HG02759 (cell line): ENCODE results near the gene CDC26.

Source experiments
- ATAC-seq: cut with Tn5 transposase; IDR thresholded peaks from one replicate; pipeline ENCODE4 v1.9.1; 2021; ENCODE audit warnings: mild to moderate bottlenecking, moderate library complexity; ENCODE audit not compliant: unreplicated experiment

The CDC26 gene

GRCh38 chr9:113275157-113276131 lies at the start of gene CDC26, which contains the start of gene PRPF4:
Gene CDC26 (minus strand): TSS chr9:113275572. CDS start chr9:113272507, 3,065 bp downstream.
Gene PRPF4 (plus strand): TSS chr9:113275658. CDS start chr9:113275744, 86 bp downstream.
- ATAC-seq, result peak; percentile 99

GRCh38 chr9:113322671-113323070 lies 47.3 kb upstream of the CDC26 start:
- ATAC-seq, result no peak

GRCh38 chr9:113320051-113320450 lies 44.7 kb upstream of the CDC26 start:
- no peak for ATAC-seq

GRCh38 chr9:113319054-113319453 lies 43.7 kb upstream of the CDC26 start:
- no peak for ATAC-seq

GRCh38 chr9:113317777-113318176 lies 42.4 kb upstream of the CDC26 start:
- no peak for ATAC-seq

- no peak for ATAC-seq
These were observed 40.7 kb upstream of the CDC26 start for GRCh38 chr9:113316030-113316429.

- no peak for ATAC-seq
These were observed 39.9 kb upstream of the CDC26 start for GRCh38 chr9:113315231-113315630.

GRCh38 chr9:113313261-113313660 lies 37.9 kb upstream of the CDC26 start:
- no peak for ATAC-seq

- no peak for ATAC-seq
These were observed 36.6 kb upstream of the CDC26 start for GRCh38 chr9:113311961-113312360.

GRCh38 chr9:113310538-113310937 lies 35.2 kb upstream of the CDC26 start:
- no peak for ATAC-seq

- no peak for ATAC-seq
These were observed 33.9 kb upstream of the CDC26 start for GRCh38 chr9:113309204-113309813.

GRCh38 chr9:113307396-113307975 lies 32.1 kb upstream of the CDC26 start:
- no peak for ATAC-seq

GRCh38 chr9:113306566-113306965 lies 31.2 kb upstream of the CDC26 start:
- ATAC-seq, result no peak

GRCh38 chr9:113302792-113303418 lies 27.5 kb upstream of the CDC26 start, which contains the start of gene RNF183:
Gene RNF183 (minus strand): TSS chr9:113303376. CDS start chr9:113298184, 5,192 bp downstream.
- ATAC-seq, result no peak

GRCh38 chr9:113301548-113301947 lies 26.2 kb upstream of the CDC26 start:
- ATAC-seq, result no peak

GRCh38 chr9:113299800-113300292 lies 24.5 kb upstream of the CDC26 start:
- no peak for ATAC-seq

GRCh38 chr9:113298924-113299770 lies 23.8 kb upstream of the CDC26 start:
- no peak for ATAC-seq

GRCh38 chr9:113298311-113298710 lies 22.9 kb upstream of the CDC26 start:
- no peak for ATAC-seq

- no peak for ATAC-seq
These were observed 21.6 kb upstream of the CDC26 start for GRCh38 chr9:113296796-113297558.
